GM12878 (cell line): ENCODE data around the gene CEP68.

Experiments
- LARP7 ChIP-seq: fragments of 450-650 bp; IDR thresholded peaks from 2 replicates; pipeline ENCODE4 v1.6.1; 2017; ENCODE audit warnings: mild to moderate bottlenecking
- NBN ChIP-seq: fragments of 450-650 bp; IDR thresholded peaks from 2 replicates; pipeline ENCODE4 v1.6.1; 2016
- NRF1 ChIP-seq: conservative IDR thresholded peaks from 2 replicates; pipeline ENCODE4 v1.6.1; 2011; ENCODE audit warnings: mild to moderate bottlenecking, low read depth, low read length, improper control_type of control experiment
- SMC3 ChIP-seq: IDR thresholded peaks from 2 replicates; pipeline ENCODE4 v1.6.1; 2011; ENCODE audit warnings: low read length, improper control_type of control experiment, borderline replicate concordance

- TF ChIP-seq LARP7 (no peak), SMC3 (no peak), NBN (no peak), NRF1 (no peak)
Measured at GRCh38 chr2:65103013-65103715, 46.9 kb downstream of the CEP68 start.
